Keratinocyte (primary cell): Measurements from ENCODE around the gene TSPAN18. TPM values are rescaled to one million over a fixed set of nuclear protein-coding genes. Genes with fewer than 3 reads are reported as not detected.

Experiments used
- DNase-seq: peaks from one replicate; pipeline ENCODE4 v3.0.0-alpha.2; 2011; ENCODE audit warnings: low read depth, missing footprints, low spot score
- FAIRE-seq: peaks from 2 replicates; lab custom pipeline; 2011; peaks lifted over from hg19 to GRCh38; lab: Jason Lieb, UNC
- H2AFZ ChIP-seq: 2 replicates; pipeline ENCODE4 v1.6.0; 2012; ENCODE audit warnings: low read length, control low read depth, inconsistent platforms; ENCODE audit not compliant: control insufficient read depth
- H3K27ac ChIP-seq: 2 replicates; pipeline ENCODE4 v1.5.1; 2011; ENCODE audit warnings: low read length; ENCODE audit not compliant: control insufficient read depth, insufficient read depth
- H3K27me3 ChIP-seq: 3 replicates; pipeline ENCODE4 v1.6.0; 2011; ENCODE audit warnings: low read length; ENCODE audit not compliant: control insufficient read depth, insufficient read depth; ENCODE audit errors: extremely low read depth
- H3K36me3 ChIP-seq, 2 experiments: 2 replicates in 1 of 2; 3 replicates in 1 of 2; pipeline ENCODE4 v1.5.1; 2011; ENCODE audit warnings: low read length in 2 of 2, mild to moderate bottlenecking in 1 of 2; ENCODE audit not compliant: control insufficient read depth in 2 of 2, insufficient read depth in 2 of 2; ENCODE audit errors: extremely low read depth in 1 of 2
- H3K4me1 ChIP-seq: 3 replicates; pipeline ENCODE4 v1.5.1; 2011; ENCODE audit warnings: low read length; ENCODE audit not compliant: control insufficient read depth, insufficient read depth; ENCODE audit errors: extremely low read depth
- H3K4me2 ChIP-seq: 3 replicates; pipeline ENCODE4 v1.6.0; 2011; ENCODE audit warnings: low read depth, low read length; ENCODE audit not compliant: control insufficient read depth, insufficient read depth; ENCODE audit errors: extremely low read depth
- H3K4me3 ChIP-seq, 3 experiments: fragments of 200-600 bp in 1 of 3; sonication (generic) in 1 of 3; 2 replicates in 2 of 3; 3 replicates in 1 of 3; pipeline ENCODE4 v1.5.1; 2011 to 2016; ENCODE audit warnings: low read length in 3 of 3, mild to moderate bottlenecking in 3 of 3, control low read depth in 2 of 3, inconsistent platforms in 1 of 3, low read depth in 1 of 3, mixed read lengths in 1 of 3, mixed run types in 1 of 3, moderate library complexity in 1 of 3; ENCODE audit not compliant: control insufficient read depth in 2 of 3, insufficient read depth in 2 of 3; ENCODE audit errors: extremely low read depth in 1 of 3
- H3K79me2 ChIP-seq: 2 replicates; pipeline ENCODE4 v1.6.0; 2012; ENCODE audit warnings: low read length; ENCODE audit not compliant: control insufficient read depth, insufficient read depth
- H3K9ac ChIP-seq: 3 replicates; pipeline ENCODE4 v1.6.0; 2011; ENCODE audit warnings: low read length; ENCODE audit not compliant: control insufficient read depth, insufficient read depth; ENCODE audit errors: extremely low read depth
- H3K9me1 ChIP-seq: 3 replicates; pipeline ENCODE4 v1.6.0; 2011; ENCODE audit warnings: low read length; ENCODE audit not compliant: control insufficient read depth, insufficient read depth; ENCODE audit errors: extremely low read depth
- H3K9me3 ChIP-seq: 2 replicates; pipeline ENCODE4 v1.5.1; 2012; ENCODE audit warnings: low read depth, low read length; ENCODE audit not compliant: control insufficient read depth
- H4K20me1 ChIP-seq: 3 replicates; pipeline ENCODE4 v1.6.0; 2011; ENCODE audit warnings: low read length; ENCODE audit not compliant: control insufficient read depth, insufficient read depth; ENCODE audit errors: extremely low read depth
- CTCF ChIP-seq, 3 experiments: IDR thresholded peaks in 1 of 3; conservative IDR thresholded peaks in 1 of 3; optimal IDR thresholded peaks in 1 of 3; 2 replicates in 2 of 3; 3 replicates in 1 of 3; pipeline versions ENCODE3 to v1.5.1; 2011; ENCODE audit warnings: low read length in 3 of 3, mild to moderate bottlenecking in 3 of 3, moderate library complexity in 2 of 3, control low read depth in 1 of 3, inconsistent platforms in 1 of 3; ENCODE audit not compliant: insufficient read depth in 2 of 3; ENCODE audit errors: extremely low read depth in 1 of 3
- EZH2 ChIP-seq: IDR thresholded peaks from one replicate; pipeline ENCODE4 v1.6.1; 2012; ENCODE audit warnings: inconsistent platforms, mild to moderate bottlenecking, low read length, moderate library complexity
- dilution Hi-C: fragments of 300-500 bp; cut with MboI; formaldehyde crosslinking; loops from one replicate; pipeline ENCODE4 v1.7.0; 2020; ENCODE audit warnings: low sequenced_read_pairs; ENCODE audit not compliant: extremely low pct_ligation_motif_present
- polyA plus RNA-seq, 5 experiments: library from polyadenylated mRNA; depleted of rRNA in 3 of 5; stranded (reverse) in 3 of 5; stranded (forward) in 1 of 5; unstranded in 1 of 5; fragments of >200 nt; gene quantifications; 1 replicate in 1 of 5; 2 replicates in 3 of 5; 3 replicates in 1 of 5; pipeline versions ENCODE4 v1.2.1 to v1.2.3, GENCODE V29; 2011 to 2012; ENCODE audit warnings: missing spikeins in 2 of 5, low read depth in 1 of 5, low replicate concordance in 1 of 5

Gene TSPAN18
- polyA plus RNA-seq, 1 donor (not counting 4 experiments of a cell fraction or from before 2014, with no cell fraction given): not detected

GRCh38 chr11:44979543-44980399 is 253.0 kb downstream of the TSPAN18 start:
- FAIRE-seq: peak; percentile 92
- H3K27ac ChIP-seq: peak overlapping the region; percentile 80
- H3K36me3 ChIP-seq: no peaks in the 10 kb centered on the region
- H3K4me1 ChIP-seq: peaks cover 38% of the 10 kb centered on the region
- peak; percentile 48 for DNase-seq
- TF ChIP-seq EZH2: no peak
- no peak for TF ChIP-seq CTCF (optimal IDR thresholded peaks at IDR 0.05 in 1 of 3, IDR thresholded peaks at IDR 0.05 in 1 of 3, conservative IDR thresholded peaks at IDR 0.05 in 1 of 3; ENCODE audit: extremely low read depth in 1 of 3, insufficient read depth in 2 of 3, low read length in 3 of 3)
- no peaks in the 10 kb centered on the region for H3K9me3 ChIP-seq
- H3K4me3 ChIP-seq: no peak overlapping the region
- H3K79me2 ChIP-seq: no peaks in the 10 kb centered on the region
- H3K4me2 ChIP-seq: peak overlapping the region; percentile 73
- no peaks in the 10 kb centered on the region for H3K27me3 ChIP-seq
- peak overlapping the region; percentile 98 for H2AFZ ChIP-seq
- peak overlapping the region; percentile 52 for H3K9ac ChIP-seq
- dilution Hi-C loops: no loop called here
- H4K20me1 ChIP-seq: no peaks in the 10 kb centered on the region
- no peaks in the 10 kb centered on the region for H3K9me1 ChIP-seq

GRCh38 chr11:44980533-44981427 is 254.0 kb downstream of the TSPAN18 start:
- Histone ChIP-seq H3K79me2 (no peaks in the 10 kb centered on the region), H3K27me3 (no peaks in the 10 kb centered on the region), H3K4me2 (no peak overlapping the region), H3K9me3 (no peaks in the 10 kb centered on the region), H3K9ac (no peak overlapping the region), H3K36me3 (no peaks in the 10 kb centered on the region), H3K9me1 (no peaks in the 10 kb centered on the region), H3K27ac (peak overlapping the region; percentile 80), H2AFZ (no peak overlapping the region), H3K4me3 (no peak overlapping the region), H4K20me1 (no peaks in the 10 kb centered on the region), H3K4me1 (peaks cover 38% of the 10 kb centered on the region)
- dilution Hi-C loops: no loop called here
- DNase-seq (no peak), FAIRE-seq (no peak)
- no peak for TF ChIP-seq EZH2
- no peak for TF ChIP-seq CTCF (optimal IDR thresholded peaks at IDR 0.05 in 1 of 3, IDR thresholded peaks at IDR 0.05 in 1 of 3, conservative IDR thresholded peaks at IDR 0.05 in 1 of 3; ENCODE audit: extremely low read depth in 1 of 3, insufficient read depth in 2 of 3, low read length in 3 of 3)

Other genes with a start within 250 kb of the TSPAN18 start
- gene CD82, start 161.3 kb upstream of the TSPAN18 start, polyA plus RNA-seq: 118 to 209 TPM (median 204 TPM) in 3 replicates
- gene TP53I11, start 223.9 kb downstream of the TSPAN18 start, polyA plus RNA-seq: 13.2 to 23.4 TPM (median 21.4 TPM) in 3 replicates